ENCODE results near the gene GDF15. TPM values are rescaled to one million over a fixed set of nuclear protein-coding genes. Genes with fewer than 3 reads are reported as not detected.

Gene GDF15
- total RNA-seq, 1 donor from 2014 or later = 190 TPM

- DNase-seq (ENCODE audit: low read depth) = no peak
These were observed 44.6 kb downstream of the GDF15 start for GRCh38 chr19:18430417-18431144.

GRCh38 chr19:18431351-18432197 lies 45.6 kb downstream of the GDF15 start:
- no peak for DNase-seq (ENCODE audit: low read depth)

- no peak for DNase-seq (ENCODE audit: low read depth)
These were observed 46.5 kb downstream of the GDF15 start for GRCh38 chr19:18432275-18433014.

GRCh38 chr19:18433015-18433691 lies 47.2 kb downstream of the GDF15 start:
- no peak for DNase-seq (ENCODE audit: low read depth)

- no peak for DNase-seq (ENCODE audit: low read depth)
These were observed 47.9 kb downstream of the GDF15 start for GRCh38 chr19:18433735-18434398.

- DNase-seq (ENCODE audit: low read depth) = no peak
These were observed 48.6 kb downstream of the GDF15 start for GRCh38 chr19:18434411-18435175.

- DNase-seq (ENCODE audit: low read depth) = no peak
These were observed 49.4 kb downstream of the GDF15 start for GRCh38 chr19:18435178-18435841.

GRCh38 chr19:18435842-18436670 lies 50.1 kb downstream of the GDF15 start:
- no peak for DNase-seq (ENCODE audit: low read depth)

GRCh38 chr19:18436671-18437490 lies 50.9 kb downstream of the GDF15 start:
- peak; percentile 68 for DNase-seq (ENCODE audit: low read depth)

- DNase-seq (ENCODE audit: low read depth) = peak; percentile 19
These were observed 51.8 kb downstream of the GDF15 start, which contains the start of gene ISYNA1 for GRCh38 chr19:18437491-18438330. TSS of gene ISYNA1 (minus strand) at chr19:18438133. CDS start at chr19:18437979, 154 bp downstream.

- DNase-seq (ENCODE audit: low read depth) = no peak
These were observed 52.5 kb downstream of the GDF15 start for GRCh38 chr19:18438331-18439024.

Other genes starting within 250 kb of the GDF15 start
- 15.8 and 56.9 TPM in 2 replicates for gene PIK3R2, start 233.0 kb upstream of the GDF15 start, total RNA-seq
- gene IFI30, start 212.3 kb upstream of the GDF15 start, total RNA-seq = 20.8 and 25.1 TPM in 2 replicates
- 12.3 and 57.1 TPM in 2 replicates for gene MPV17L2, start 192.9 kb upstream of the GDF15 start, total RNA-seq
- 0.35 and 0.80 TPM in 2 replicates for gene RAB3A, start 182.1 kb upstream of the GDF15 start, total RNA-seq
- gene PDE4C, start 159.7 kb upstream of the GDF15 start, total RNA-seq = under 0.01 and 0.20 TPM in 2 replicates
- 0.50 TPM in 1 of 2 replicates, not detected in the other for gene IQCN, start 111.7 kb upstream of the GDF15 start, total RNA-seq
- gene JUND, start 104.5 kb upstream of the GDF15 start, total RNA-seq = 140 and 234 TPM in 2 replicates
- 115 and 223 TPM in 2 replicates for gene LSM4, start 63.1 kb upstream of the GDF15 start, total RNA-seq
- gene PGPEP1, start 45.6 kb upstream of the GDF15 start, total RNA-seq = 24.0 and 33.2 TPM in 2 replicates
- not detected in 2 replicates for gene LRRC25, start 11.5 kb downstream of the GDF15 start, total RNA-seq
- gene SSBP4, start 33.2 kb downstream of the GDF15 start, total RNA-seq = 40.5 and 49.3 TPM in 2 replicates
- 37.5 and 69.9 TPM in 2 replicates for gene ISYNA1, start 52.0 kb downstream of the GDF15 start, total RNA-seq
- 7.5 and 13.3 TPM in 2 replicates for gene ELL, start 135.9 kb downstream of the GDF15 start, total RNA-seq
- gene FKBP8, start 157.4 kb downstream of the GDF15 start, total RNA-seq = 215 and 278 TPM in 2 replicates
- gene KXD1, start 171.7 kb downstream of the GDF15 start, total RNA-seq = 47.6 and 76.4 TPM in 2 replicates
- gene UBA52, start 185.7 kb downstream of the GDF15 start, total RNA-seq = 485 and 589 TPM in 2 replicates
- gene REX1BD, start 202.6 kb downstream of the GDF15 start, total RNA-seq = 30.2 and 62.2 TPM in 2 replicates
- gene CRLF1, start 220.6 kb downstream of the GDF15 start, total RNA-seq = 0.30 TPM in 1 of 2 replicates, not detected in the other
- 0.40 TPM in 1 of 2 replicates, not detected in the other for gene TMEM59L, start 226.7 kb downstream of the GDF15 start, total RNA-seq

Data from renal cortical epithelial cell (primary cell).